ENCODE measurements around the gene GHRHR.

- no peak for TF ChIP-seq CTCF (IDR thresholded peaks at IDR 0.05; ENCODE audit: insufficient read depth, low read length)
- no peak for TF ChIP-seq POLR2AphosphoS5 (IDR thresholded peaks at IDR 0.05; ENCODE audit: low read depth)
- TF ChIP-seq REST (IDR thresholded peaks at IDR 0.05; ENCODE audit: insufficient replicate concordance, low read depth), result no peak
- no peak for TF ChIP-seq SPI1 (IDR thresholded peaks at IDR 0.05; ENCODE audit: borderline replicate concordance, low read depth)
- TF ChIP-seq GABPA (IDR thresholded peaks at IDR 0.05; ENCODE audit: low read depth), result no peak
Measured at GRCh38 chr7:30985756-30986155, 22.0 kb downstream of the GHRHR start.
